KOPT-K1 (cell line): ENCODE data around the gene TTC27.
"Not testable (repeated sequence)": the region's sequence is repeated elsewhere in the genome, so short reads cannot be mapped to it uniquely, and the experiment has no call there.

Source experiments
- H3K27ac ChIP-seq: fragments of 200-600 bp; sonication (generic); 2 replicates; pipeline ENCODE4 v1.5.1; 2016; ENCODE audit warnings: antibody characterized with exemption, mild to moderate bottlenecking, low read depth, low read length; ENCODE audit not compliant: poor library complexity, severe bottlenecking
- H3K36me3 ChIP-seq: fragments of 200-600 bp; sonication (generic); 2 replicates; pipeline ENCODE4 v1.5.1; 2017; ENCODE audit warnings: antibody characterized with exemption, mild to moderate bottlenecking, low read length, moderate library complexity; ENCODE audit not compliant: insufficient read depth
- H3K9me3 ChIP-seq: fragments of 200-600 bp; sonication (generic); 2 replicates; pipeline ENCODE4 v1.5.1; 2017; ENCODE audit warnings: antibody characterized with exemption, low read length, mild to moderate bottlenecking; ENCODE audit not compliant: insufficient read depth, poor library complexity, severe bottlenecking

Gene TTC27

GRCh38 chr2:32843699-32844098 lies 215.8 kb downstream of the TTC27 start:
- no peaks in the 10 kb centered on the region for H3K36me3 ChIP-seq
- H3K9me3 ChIP-seq = peaks cover 15% of the 10 kb centered on the region
- H3K27ac ChIP-seq = no peak overlapping the region

- Histone ChIP-seq H3K9me3 (peaks cover 15% of the 10 kb centered on the region), H3K36me3 (no peaks in the 10 kb centered on the region), H3K27ac (no peak overlapping the region)
Measured at GRCh38 chr2:32844253-32844652, 216.4 kb downstream of the TTC27 start.

GRCh38 chr2:32846274-32846673 lies 218.4 kb downstream of the TTC27 start:
- peaks cover 15% of the 10 kb centered on the region for H3K9me3 ChIP-seq
- H3K36me3 ChIP-seq, H3K27ac ChIP-seq: not testable (repeated sequence)

- Histone ChIP-seq H3K27ac (no peak overlapping the region), H3K36me3 (no peaks in the 10 kb centered on the region), H3K9me3 (peaks cover 15% of the 10 kb centered on the region)
Measured at GRCh38 chr2:32847734-32848133, 219.9 kb downstream of the TTC27 start.

- Histone ChIP-seq H3K27ac (no peak overlapping the region), H3K9me3 (peaks cover 15% of the 10 kb centered on the region), H3K36me3 (no peaks in the 10 kb centered on the region)
Measured at GRCh38 chr2:32849456-32850194, 221.8 kb downstream of the TTC27 start.

GRCh38 chr2:32851777-32852439 lies 224.1 kb downstream of the TTC27 start:
- Histone ChIP-seq H3K27ac (no peak overlapping the region), H3K9me3 (no peaks in the 10 kb centered on the region), H3K36me3 (no peaks in the 10 kb centered on the region)

GRCh38 chr2:32852856-32853255 lies 225.0 kb downstream of the TTC27 start:
- Histone ChIP-seq H3K27ac (no peak overlapping the region), H3K9me3 (no peaks in the 10 kb centered on the region), H3K36me3 (no peaks in the 10 kb centered on the region)

GRCh38 chr2:32856891-32857290 lies 229.0 kb downstream of the TTC27 start:
- no peak overlapping the region for H3K27ac ChIP-seq
- H3K36me3 ChIP-seq = no peaks in the 10 kb centered on the region
- H3K9me3 ChIP-seq = no peaks in the 10 kb centered on the region

- no peak overlapping the region for H3K27ac ChIP-seq
- no peaks in the 10 kb centered on the region for H3K36me3 ChIP-seq
- no peaks in the 10 kb centered on the region for H3K9me3 ChIP-seq
Measured at GRCh38 chr2:32858713-32859112, 230.9 kb downstream of the TTC27 start.

GRCh38 chr2:32860385-32860784 lies 232.5 kb downstream of the TTC27 start:
- H3K27ac ChIP-seq = no peak overlapping the region
- no peaks in the 10 kb centered on the region for H3K36me3 ChIP-seq
- H3K9me3 ChIP-seq = no peaks in the 10 kb centered on the region

- no peaks in the 10 kb centered on the region for H3K9me3 ChIP-seq
- H3K36me3 ChIP-seq = no peaks in the 10 kb centered on the region
- H3K27ac ChIP-seq = no peak overlapping the region
Measured at GRCh38 chr2:32862269-32863055, 234.6 kb downstream of the TTC27 start.

- H3K9me3 ChIP-seq = no peaks in the 10 kb centered on the region
- no peaks in the 10 kb centered on the region for H3K36me3 ChIP-seq
- H3K27ac ChIP-seq = no peak overlapping the region
Measured at GRCh38 chr2:32863326-32863725, 235.5 kb downstream of the TTC27 start.

- Histone ChIP-seq H3K9me3 (no peaks in the 10 kb centered on the region), H3K36me3 (no peaks in the 10 kb centered on the region), H3K27ac (no peak overlapping the region)
Measured at GRCh38 chr2:32863803-32864202, 236.0 kb downstream of the TTC27 start.

GRCh38 chr2:32864334-32865111 lies 236.7 kb downstream of the TTC27 start:
- H3K9me3 ChIP-seq = no peaks in the 10 kb centered on the region
- no peak overlapping the region for H3K27ac ChIP-seq
- H3K36me3 ChIP-seq = no peaks in the 10 kb centered on the region
